ENCODE data around the gene BRD8.
A peak's percentile ranks its signal among the peaks of the same experiment; 100 is the strongest.
"Not testable (repeated sequence)": the region's sequence is repeated elsewhere in the genome, so short reads cannot be mapped to it uniquely, and the experiment has no call there.

The BRD8 gene

DNA sequence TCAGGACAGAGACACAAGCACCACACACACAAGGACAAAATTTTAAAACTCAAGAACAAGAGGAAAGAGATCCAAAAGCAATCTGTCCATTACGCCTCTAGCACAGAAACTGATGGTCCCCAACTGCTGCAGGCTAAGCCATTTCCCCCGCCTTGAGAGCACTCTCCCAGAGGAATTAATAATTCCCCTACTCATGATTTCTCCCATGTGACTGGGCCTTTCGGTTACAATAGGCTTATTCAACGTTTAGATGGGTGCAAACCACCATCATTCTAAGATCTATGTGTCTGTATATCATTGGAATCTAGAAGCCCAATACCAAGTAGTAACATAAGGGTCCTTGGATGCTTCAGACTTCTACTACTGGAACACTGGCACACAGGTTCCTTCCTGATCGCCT lies 18.8 kb downstream of the BRD8 start:
- peak in 3 of 51 donors; percentile 2 to 10 (median 4) for DNase-seq

DNA sequence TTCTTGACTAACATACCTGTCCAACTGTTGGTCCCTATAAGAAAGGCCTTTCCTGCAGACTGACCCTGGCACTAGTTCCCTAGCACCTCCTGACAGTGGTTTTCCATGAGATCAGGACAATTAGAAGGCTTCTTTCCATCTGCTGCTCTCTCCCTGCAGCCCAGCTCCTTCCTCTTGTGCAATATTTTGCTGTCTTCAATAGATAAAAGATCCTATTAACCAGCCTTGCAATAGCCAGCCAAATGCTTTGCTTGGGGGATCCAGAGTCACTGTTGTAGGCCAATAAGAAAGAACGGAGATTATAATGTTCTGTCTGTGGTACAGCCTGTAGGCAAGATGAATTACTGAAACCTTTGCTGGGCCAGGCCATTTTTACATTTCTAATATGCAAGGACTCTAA lies 20.8 kb downstream of the BRD8 start:
- DNase-seq, result no peak

DNA sequence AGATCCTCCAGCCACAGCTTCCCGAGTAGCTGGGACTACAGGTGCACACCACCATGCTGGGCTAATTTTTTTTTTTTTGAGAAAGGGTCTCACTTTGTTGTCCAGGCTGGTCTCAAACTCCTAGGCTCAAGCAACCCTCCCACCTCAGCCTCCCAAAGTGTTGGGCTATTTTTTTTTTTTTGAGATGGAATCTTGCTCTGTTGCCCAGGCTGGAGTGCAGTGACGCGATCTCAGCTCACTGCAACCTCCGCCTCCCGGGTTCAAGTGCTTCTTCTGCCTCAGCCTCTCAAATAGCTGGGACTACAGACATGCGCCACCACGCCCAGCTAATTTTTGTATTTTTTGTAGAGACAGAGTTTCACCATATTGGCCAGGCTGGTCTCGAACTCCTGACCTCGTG lies 22.5 kb downstream of the BRD8 start:
- DNase-seq, result not testable (repeated sequence)

DNA sequence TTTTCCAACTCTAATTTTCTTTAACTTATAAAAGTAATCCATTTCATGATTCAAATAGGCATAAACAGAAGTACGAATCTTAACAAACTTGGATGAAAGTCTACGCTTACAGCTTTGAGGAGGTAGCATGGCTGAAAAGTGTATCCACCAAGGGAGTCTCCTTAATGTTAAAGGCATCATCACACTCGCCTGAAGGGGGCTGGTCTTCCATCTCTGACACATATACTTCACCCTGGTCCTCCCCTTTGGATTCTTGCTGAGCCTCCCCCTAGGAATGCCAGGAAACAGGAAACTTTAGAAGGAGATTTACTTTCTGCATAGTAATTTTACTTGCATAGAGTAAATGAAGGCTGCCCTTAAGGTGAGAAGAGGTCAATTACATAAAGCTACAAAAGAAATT lies 28.9 kb downstream of the BRD8 start:
- DNase-seq, result no peak

DNA sequence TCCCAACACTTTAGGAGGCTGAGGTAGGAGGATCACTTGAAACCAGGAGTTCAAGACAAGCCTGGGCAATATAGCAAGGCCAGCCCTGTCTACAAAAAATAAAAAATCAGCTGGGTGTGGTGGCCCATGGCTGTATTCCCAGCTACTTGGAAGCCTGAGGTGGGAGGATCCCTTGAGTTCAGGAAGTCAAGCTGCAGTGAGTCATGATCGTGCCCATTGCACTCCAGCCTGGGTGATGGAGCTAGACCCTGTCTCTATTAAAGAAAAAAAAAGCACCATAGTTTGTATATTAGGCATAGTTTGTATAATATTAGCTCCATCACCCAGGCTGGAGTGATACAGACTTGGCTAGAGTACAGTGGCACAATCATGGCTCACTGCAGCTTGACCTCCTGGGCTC lies 29.6 kb downstream of the BRD8 start:
- no peak for DNase-seq

DNA sequence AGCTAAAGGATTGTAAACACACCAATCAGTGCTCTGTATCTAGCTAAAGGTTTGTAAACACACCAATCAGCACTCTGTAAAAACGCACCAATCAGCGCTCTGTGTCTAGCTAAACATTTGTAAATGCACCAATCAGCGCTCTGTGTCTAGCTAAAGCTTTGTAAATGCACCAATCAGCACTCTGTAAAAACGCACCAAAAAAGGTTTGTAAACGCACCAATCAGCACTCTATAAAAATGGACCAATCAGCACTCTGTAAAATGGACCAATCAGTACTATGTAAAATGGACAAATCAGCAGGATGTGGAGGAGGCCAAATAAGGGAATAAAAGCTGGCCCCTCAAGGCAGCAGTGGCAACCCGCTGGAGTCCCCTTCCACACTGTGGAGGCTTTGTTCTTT lies 34.9 kb downstream of the BRD8 start:
- DNase-seq, result not testable (repeated sequence)

DNA sequence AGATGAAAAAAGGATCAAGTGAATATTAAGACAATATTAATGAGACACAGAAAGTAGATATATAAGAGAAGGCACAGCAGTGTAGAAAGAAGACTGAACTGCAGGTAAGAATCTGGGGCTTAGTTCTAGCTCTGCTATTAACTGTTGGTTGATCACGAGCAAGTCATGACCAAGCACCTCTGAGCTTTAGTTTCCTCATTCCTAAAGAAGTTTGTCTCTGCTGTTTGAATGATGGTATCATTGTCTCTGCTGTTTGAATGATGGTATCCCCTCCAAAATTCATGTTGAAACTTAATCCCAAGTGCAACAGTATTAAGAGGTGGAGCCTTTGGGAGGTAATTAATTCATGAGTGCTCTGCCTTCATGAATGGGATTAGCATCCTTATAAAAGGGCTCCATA lies 36.7 kb downstream of the BRD8 start:
- DNase-seq, result no peak

DNA sequence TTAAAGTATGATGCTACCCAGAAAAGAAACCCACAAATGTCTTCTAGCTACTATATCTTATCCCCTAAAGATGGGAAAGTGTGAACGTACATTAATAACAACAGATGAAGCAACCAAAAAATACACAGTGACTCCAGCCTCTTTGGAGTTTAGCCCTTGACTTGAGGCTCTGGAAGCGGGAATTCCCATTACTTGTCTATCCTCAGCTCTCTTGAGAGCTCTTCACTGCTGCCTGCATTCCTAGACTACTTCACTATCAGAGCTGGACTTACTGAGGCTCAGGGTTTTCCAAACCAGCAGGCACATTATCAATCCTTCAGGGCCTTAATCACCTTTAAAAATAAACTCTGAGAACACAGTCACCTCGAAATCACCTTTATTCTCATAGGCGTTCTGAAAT lies 38.2 kb downstream of the BRD8 start:
- no peak for DNase-seq

DNA sequence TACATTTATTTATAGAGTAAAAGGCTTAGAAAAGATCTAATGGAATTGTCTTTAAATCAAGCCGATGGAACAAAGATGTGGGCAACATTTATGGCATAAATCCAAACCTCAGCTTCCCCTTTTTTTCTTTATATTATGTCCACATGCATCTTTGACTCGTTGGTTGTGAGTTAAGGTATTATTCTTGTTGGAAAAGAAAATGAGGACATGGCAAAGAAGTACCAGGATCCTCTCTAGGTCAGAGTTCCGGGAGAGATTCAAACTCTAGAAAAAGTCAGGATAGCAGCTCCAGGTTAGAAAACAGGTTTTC lies 38.7 kb downstream of the BRD8 start:
- DNase-seq, result no peak

DNA sequence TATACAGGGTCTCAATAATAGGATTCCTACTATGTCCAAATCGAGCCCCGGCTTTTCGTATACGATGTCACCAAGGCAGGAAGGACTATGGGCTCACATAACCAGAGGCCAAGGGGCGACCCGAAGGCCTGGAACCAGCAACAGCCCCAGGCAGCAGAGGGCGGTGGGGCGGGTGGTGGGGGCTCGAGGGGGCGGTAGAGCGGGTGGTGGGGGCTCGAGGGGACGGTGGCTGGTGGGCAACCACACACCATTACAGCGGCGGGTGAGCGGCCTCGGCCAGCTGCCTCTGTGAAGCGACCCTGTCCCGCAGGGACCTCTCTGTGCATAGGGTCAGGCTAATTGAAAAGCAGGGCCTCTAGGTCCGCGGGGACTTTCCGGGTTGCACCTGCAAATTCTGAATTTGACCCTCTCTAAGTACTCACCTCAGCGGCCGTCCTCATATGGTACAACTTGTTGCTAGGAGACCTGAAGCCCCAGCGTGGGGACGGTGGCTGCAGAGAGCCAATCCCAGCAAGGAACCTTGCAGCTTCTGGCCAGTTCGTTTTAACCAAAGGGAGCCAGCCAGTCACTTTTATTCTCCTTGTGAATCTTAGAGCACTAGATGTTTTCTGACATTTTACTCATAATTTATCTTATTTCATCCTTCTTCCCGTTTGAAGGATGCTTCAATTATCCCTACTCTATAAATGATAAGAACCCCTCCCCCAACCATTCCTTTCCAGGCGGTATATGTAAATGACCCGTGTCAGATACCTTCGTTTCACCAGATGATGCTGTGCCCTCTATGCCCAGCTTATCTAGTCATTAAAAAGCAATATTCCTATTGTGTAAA lies 39.3 kb downstream of the BRD8 start, which contains the start of gene NME5:
Gene NME5 (minus strand): TSS at position 480 of the 832 bp plus-strand sequence. CDS start 648 bp downstream, outside the sequence.
- peak in 49 of 51 donors; percentile 4 to 80 (median 52) for DNase-seq

DNA sequence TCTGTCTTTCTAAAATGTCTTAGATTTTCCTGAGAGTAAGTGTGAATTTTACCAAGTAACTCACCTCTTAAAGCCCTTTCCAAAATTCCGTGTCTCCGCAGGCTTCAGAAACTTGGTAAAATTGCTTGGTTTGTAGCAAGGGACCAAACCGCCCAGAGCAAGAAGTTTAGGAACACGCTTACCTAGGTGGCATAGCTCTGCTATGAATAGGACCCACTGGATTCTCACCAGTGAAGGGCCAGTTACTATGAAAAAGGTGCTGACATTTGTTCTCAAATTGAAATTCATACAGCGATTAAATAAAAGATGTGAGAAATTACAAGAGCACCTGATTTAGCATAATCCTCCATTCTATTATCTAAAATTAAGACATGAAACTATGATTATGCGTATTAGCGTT lies 45.9 kb downstream of the BRD8 start:
- DNase-seq, result no peak

DNA sequence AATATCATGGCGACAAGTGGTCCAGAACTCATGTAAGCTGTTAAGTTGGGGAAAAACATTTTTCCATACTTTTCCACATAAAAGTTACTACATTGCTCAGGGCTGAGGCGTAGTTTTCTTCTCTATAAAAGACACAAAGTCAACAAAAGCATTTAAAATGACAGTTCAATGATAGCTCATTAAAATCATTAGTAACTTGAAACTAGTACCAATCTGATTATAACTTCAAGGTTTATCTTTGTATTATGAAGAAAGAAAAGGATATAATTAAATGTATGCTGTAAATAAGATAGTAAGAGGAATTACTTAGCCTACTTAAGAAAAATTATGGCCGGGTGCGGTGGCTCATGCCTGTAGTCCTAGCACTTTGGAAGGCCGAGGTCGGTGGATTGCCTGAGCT lies 49.1 kb downstream of the BRD8 start:
- DNase-seq, result no peak

DNA sequence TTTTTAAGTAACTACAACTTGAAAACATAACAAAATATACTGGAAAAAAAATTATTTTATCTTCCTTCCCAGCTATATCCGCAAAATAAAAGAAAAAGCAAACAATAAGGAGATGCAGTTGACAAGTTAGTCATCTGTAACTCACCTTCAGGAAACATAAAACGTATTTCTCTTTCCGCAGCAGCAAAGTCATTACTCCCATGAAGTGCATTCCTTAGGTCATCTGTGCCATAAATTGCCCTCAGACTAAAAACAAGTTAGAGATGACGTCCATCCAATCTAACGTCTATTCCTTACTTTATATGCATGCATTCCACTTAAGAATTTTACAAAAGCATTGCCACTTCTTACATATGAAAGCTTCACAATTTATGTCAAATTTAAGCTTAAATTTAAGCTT lies 50.1 kb downstream of the BRD8 start:
- DNase-seq, result no peak

DNA sequence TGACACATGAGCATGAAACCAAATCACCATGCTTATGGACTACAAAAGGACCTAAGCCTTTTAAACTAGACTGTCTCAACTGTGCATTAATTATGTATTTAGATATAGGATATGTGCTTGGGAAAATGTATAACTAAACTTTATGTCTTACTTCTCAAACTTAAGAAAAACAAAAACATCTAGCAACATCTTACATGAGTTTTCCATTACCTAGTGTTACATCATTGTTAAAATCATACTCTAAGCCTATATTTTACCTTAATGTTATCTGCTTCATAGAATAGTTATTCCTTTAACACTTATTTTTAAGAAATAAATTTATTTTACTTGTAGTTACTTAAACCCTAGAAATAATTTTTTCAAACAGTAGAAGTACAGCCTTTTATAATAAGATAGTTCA lies 63.2 kb downstream of the BRD8 start:
- DNase-seq, result no peak

DNA sequence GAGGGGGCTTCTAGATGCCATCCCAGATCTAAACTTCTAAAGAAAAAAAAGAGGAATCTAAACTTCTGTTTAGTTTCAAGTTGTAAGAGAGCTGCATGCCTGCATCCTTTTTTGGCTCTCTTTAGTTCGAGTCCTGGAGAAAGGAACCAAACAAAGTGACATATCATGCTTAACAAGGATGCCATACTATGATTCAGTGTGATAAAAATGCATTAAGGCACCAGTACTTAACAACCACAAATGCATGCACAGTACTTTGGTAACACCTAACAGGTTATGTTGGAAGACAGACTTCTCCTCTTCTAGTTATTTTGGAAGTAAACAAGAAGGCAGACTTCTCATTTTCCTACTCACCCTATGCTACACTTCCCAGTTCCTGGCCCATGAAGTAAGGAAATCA lies 66.5 kb downstream of the BRD8 start:
- no peak for DNase-seq

DNA sequence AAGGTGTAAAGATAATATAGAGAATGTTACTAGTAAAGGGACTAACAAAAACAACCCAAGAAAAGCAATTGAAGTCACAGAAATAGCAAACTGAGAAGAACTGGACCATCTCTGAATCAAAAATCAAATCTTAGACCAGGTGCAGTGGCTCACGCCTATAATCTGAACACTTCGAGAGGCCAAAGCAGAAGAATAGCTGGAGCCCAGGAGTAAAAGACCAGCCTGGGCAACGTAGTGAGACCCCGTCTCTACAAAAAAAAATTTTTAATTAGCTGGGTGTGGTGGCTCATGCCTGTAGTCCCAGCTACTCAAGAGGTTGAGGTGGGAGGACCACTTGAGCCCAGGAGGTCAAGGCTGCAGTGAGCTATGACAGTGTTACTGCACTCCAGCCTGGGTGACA lies 67.2 kb downstream of the BRD8 start:
- DNase-seq, result no peak

DNA sequence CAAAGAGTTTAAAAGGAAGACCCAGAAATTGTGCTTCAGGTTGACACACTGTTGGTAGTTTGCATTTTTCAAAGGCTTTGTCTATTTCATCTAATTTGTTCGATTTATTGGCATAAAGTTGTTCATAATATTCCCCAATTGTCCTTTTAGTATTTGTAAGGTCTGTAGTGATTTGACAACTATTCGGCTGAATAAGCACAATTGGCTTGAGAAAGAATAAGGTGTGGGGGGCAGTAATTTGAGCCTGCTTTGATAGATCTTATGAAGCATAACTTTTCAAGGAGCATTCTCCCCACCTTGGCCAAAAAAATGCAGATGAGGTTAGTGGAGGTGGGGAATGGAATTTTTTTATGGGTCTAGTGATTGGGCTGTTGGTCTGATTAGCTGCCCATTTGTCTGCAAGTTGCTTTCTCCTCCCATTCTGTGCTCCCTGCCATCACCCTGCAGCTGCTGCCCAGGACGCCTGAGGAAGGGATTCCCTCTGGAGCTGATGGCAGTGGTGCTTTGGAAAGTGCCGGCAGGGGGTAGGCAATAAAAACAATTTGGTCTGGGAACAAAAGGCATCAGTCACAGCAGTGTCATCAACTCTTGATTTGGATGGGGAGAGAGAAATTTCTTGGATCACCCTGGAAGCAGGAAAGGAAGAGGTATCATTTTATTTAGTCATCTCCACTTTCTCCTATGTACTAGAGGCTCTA lies 68.0 kb downstream of the BRD8 start:
- no peak for DNase-seq

DNA sequence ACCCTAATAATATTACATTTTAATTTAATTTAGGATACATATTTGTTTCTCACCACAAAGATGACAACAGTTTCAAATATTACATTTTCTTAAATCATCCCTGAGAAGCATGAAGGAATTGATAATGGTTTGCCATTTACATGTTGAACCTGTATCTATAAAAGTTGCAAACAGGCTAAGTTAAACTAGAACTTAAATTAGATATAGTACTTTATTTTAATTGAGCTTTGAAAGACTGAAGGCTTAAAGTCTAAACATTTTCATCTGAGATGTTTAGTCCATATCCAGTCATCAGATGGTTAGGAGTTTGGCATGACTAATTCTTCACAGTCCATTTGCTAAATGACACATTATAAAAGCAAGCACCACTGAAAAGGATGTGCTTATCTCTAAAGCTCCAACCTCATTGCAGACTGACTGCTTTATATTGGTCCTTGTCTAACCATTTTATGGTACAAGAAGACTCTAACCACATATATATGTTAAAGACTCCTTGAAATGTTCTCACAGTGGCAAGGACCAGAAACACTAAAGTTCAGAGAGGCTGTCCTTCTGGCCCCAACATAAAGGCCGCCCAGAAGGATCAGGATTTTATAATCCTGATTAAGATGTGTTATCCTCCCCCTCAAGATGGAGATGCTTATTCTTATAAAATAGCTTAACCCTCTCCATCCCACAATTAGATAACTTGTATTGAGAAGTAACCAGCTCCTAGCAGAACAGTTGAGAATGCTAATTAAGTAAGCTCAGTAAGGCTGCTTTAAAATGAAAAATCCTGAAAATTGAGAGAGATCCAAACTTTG lies 68.8 kb downstream of the BRD8 start:
- DNase-seq, result no peak

DNA sequence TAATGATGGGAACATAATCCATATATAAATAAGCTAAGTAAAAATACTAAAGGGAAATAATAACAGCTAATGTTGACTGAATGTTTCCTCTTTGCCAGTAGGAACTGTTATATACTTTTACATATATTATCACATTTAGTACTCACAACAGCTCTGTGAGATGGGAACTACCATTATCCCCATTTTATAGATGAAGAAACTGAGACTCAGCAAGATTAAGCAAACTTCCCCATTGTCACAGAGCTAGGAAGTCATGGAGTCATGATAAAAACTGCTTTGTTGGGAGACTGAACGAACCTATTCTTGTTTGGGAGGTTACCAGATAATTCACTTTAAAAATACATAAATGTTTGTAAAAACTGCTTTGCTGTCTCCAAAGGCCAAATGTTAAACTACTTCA lies 71.2 kb downstream of the BRD8 start:
- DNase-seq, result no peak

DNA sequence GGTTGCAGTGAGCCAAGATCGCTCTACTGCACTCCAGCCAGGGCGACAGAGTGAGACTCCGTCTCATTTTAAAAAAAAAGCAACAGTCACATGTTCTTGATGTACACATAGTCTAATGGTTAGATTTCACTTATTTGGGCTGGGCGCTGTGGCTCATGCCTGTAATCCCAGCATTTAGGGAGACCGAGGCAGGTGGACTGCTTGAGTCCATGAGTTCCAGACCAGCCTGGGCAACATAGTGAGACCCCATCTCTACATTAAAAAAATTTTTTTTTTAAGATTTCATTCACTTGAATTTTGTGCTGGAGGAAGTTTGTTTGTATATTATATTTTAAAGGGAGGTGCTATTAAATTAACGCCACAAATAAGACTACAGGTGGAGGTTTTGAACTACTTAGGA lies 72.7 kb downstream of the BRD8 start:
- no peak for DNase-seq

DNA sequence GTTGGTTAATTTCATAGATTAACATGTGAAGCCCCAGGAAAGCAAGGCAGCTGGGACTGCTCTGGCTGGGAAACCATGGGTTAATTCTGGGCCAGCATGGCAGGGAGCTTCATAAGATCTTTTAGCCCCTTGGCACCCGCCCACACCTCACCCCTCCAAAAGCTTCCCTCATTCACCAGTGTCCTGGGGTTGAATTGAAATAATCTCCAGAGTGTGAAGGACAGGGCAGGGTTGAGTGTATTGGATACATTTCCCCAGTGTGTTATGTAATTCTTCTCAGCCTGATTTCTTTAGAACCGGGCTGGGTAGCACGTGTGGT lies 75.2 kb downstream of the BRD8 start:
- DNase-seq, result no peak

DNA sequence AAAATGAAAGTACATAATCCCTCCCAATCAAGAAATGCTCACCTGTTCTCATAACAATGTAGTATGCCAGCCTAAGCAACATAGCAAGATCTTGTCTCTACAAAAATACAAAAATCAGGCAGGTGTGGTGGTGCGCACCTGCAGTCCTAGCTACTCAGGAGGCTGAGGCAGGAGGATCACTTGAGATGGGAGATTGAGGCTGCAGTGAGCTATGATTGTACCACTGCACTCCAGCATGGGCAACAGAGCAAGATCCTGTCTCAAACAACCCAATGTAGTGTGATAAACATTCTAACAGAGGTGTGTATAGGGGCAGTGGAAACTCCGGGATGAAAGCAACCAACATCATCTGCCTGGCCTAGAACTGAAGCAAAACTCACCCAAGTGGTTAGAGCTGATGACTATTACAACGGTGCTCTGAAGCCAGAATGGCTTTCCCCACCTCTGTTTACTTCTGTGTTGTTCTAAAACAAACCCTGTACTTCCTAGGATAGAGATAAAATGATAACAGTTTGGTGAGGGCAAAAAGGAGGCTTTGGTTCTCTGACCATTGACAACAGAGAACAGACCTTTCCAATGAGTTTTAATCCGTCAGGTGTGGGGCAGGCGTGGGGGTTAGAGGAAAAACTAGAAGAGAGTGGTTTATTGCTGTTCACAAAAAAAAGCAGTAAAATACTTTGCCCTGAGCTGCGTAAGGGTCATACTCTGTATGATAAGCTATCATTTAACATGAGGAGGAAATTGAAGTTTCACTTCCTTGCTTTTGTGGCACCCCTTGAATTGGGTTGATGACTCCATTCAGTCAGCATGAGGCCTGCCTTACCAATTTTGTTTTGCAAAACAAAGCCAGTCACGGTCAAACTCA lies 75.7 kb downstream of the BRD8 start:
- no peak for DNase-seq
